ENCODE measurements around the gene MAVS.

DNA sequence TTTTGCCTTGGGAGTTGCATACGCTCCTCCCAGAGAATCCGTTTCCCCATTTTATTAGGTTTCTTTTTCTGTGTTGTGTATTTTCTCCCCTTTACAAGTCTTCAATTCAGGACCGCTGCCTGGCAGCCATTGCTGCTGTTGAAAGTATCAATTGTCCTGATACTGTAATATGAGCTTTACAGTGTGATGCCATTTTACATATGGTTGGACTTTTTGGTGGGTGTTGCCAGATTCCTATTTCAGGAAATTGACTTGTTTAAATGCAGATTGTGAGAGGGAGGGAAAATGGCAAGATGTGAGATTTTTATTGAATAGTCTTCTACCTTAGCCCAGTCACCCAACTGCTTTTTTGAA is 43.7 kb downstream of the MAVS start:
- TF ChIP-seq, protein P1, sequence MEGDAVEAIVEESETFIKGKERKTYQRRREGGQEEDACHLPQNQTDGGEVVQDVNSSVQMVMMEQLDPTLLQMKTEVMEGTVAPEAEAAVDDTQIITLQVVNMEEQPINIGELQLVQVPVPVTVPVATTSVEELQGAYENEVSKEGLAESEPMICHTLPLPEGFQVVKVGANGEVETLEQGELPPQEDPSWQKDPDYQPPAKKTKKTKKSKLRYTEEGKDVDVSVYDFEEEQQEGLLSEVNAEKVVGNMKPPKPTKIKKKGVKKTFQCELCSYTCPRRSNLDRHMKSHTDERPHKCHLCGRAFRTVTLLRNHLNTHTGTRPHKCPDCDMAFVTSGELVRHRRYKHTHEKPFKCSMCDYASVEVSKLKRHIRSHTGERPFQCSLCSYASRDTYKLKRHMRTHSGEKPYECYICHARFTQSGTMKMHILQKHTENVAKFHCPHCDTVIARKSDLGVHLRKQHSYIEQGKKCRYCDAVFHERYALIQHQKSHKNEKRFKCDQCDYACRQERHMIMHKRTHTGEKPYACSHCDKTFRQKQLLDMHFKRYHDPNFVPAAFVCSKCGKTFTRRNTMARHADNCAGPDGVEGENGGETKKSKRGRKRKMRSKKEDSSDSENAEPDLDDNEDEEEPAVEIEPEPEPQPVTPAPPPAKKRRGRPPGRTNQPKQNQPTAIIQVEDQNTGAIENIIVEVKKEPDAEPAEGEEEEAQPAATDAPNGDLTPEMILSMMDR (IDR thresholded peaks at IDR 0.05) = no peak
- no peak for TF ChIP-seq POLR2A (IDR thresholded peaks at IDR 0.05)
